ENCODE measurements around the gene SNRPA. TPM values are rescaled to one million over a fixed set of nuclear protein-coding genes. Genes with fewer than 3 reads are reported as not detected.

The SNRPA gene
- total and polyA plus RNA-seq, 2 of the 13 experiments (the other 11 are each of a cell fraction or from before 2014, with no cell fraction given), result 59.6 to 162 TPM

GRCh38 chr19:40717880-40718773 lies 32.9 kb upstream of the SNRPA start (continued):
- TF ChIP-seq ZNF260 (CRISPR knock-in tag; IDR thresholded peaks at IDR 0.05; ENCODE audit: borderline replicate concordance, low read depth) (no peak), ZNF180 (CRISPR knock-in tag; IDR thresholded peaks at IDR 0.05; ENCODE audit: borderline replicate concordance, low read depth) (no peak), JUN (CRISPR knock-in tag; IDR thresholded peaks at IDR 0.05) (no peak), TGIF2 (CRISPR knock-in tag; IDR thresholded peaks at IDR 0.05) (no peak), ATF7-NPFF (CRISPR knock-in tag; IDR thresholded peaks at IDR 0.05; ENCODE audit: low read depth) (no peak), SATB2 (CRISPR knock-in tag; IDR thresholded peaks at IDR 0.05) (no peak), E2F2 (CRISPR knock-in tag; IDR thresholded peaks at IDR 0.05; ENCODE audit: borderline replicate concordance) (no peak), ETS1 (CRISPR knock-in tag; IDR thresholded peaks at IDR 0.05) (no peak), E2F5 (CRISPR knock-in tag; conservative IDR thresholded peaks at IDR 0.05) (no peak), ZNF83 (CRISPR knock-in tag; IDR thresholded peaks at IDR 0.05; ENCODE audit: borderline replicate concordance) (no peak), TRAFD1 (CRISPR knock-in tag; IDR thresholded peaks at IDR 0.05; ENCODE audit: borderline replicate concordance) (no peak), ESRRA (CRISPR knock-in tag; IDR thresholded peaks at IDR 0.05; ENCODE audit: low read depth) (0 out of 2 replicates have a peak, but pooled peaks have one; percentile 3), ZGPAT (CRISPR knock-in tag; IDR thresholded peaks at IDR 0.05) (peak; percentile 30; the same call in 1 of the 2 replicates), BORCS8-MEF2B (CRISPR knock-in tag; IDR thresholded peaks at IDR 0.05) (no peak), ZNF160 (CRISPR knock-in tag; IDR thresholded peaks at IDR 0.05) (no peak), ZNF564 (CRISPR knock-in tag; IDR thresholded peaks at IDR 0.05) (no peak), ZNF737 (CRISPR knock-in tag; IDR thresholded peaks at IDR 0.05; ENCODE audit: borderline replicate concordance) (no peak), STAG1 (CRISPR knock-in tag; IDR thresholded peaks at IDR 0.05) (no peak), SMAD9 (CRISPR knock-in tag; IDR thresholded peaks at IDR 0.05) (no peak), ETV6 (CRISPR knock-in tag; conservative IDR thresholded peaks at IDR 0.05) (no peak), MBD4 (IDR thresholded peaks at IDR 0.05; ENCODE audit: borderline replicate concordance, low read length) (no peak), BHLHE40 (IDR thresholded peaks at IDR 0.05; ENCODE audit: low read length) (no peak), KDM2A (CRISPR knock-in tag; IDR thresholded peaks at IDR 0.05; ENCODE audit: borderline replicate concordance, low read depth) (no peak), MED8 (CRISPR knock-in tag; IDR thresholded peaks at IDR 0.05; ENCODE audit: insufficient replicate concordance) (peak; percentile 9)

All from HepG2 (cell line).